SK-N-SH treated with all-trans-retinoic acid at 6 μM for 48 hours (cell line): Measurements from ENCODE around the gene RAMP1.

ENCODE experiments used
- ATAC-seq: fragments of 200-7000 bp; cut with Tn5 transposase; 3 replicates; pipeline ENCODE4 v1.9.1; 2020; ENCODE audit warnings: mild to moderate bottlenecking, moderate library complexity
- ARNTL ChIP-seq: fragments of 450-650 bp; formaldehyde crosslinking; IDR thresholded peaks from 2 replicates; pipeline ENCODE4 v1.5.0; 2020; ENCODE audit warnings: low read depth, mild to moderate bottlenecking, moderate library complexity, borderline replicate concordance
- BACH2 ChIP-seq: fragments of 250-450 bp; sonication (Bioruptor Pico); IDR thresholded peaks from 2 replicates; pipeline ENCODE4 v1.9.0; 2021; ENCODE audit warnings: mild to moderate bottlenecking, borderline replicate concordance
- CSDC2 ChIP-seq: fragments of 250-450 bp; sonication (Bioruptor Pico); IDR thresholded peaks from 2 replicates; pipeline ENCODE4 v1.5.0; 2020; ENCODE audit warnings: mild to moderate bottlenecking, moderate library complexity
- ESRRG ChIP-seq: fragments of 250-450 bp; sonication (Bioruptor Pico); IDR thresholded peaks from 2 replicates; pipeline ENCODE4 v1.6.1; 2021; ENCODE audit warnings: mild to moderate bottlenecking
- ISL1 ChIP-seq: fragments of 250-450 bp; sonication (Bioruptor Pico); IDR thresholded peaks from 2 replicates; pipeline ENCODE4 v2.1.2; 2022; ENCODE audit warnings: mild to moderate bottlenecking, moderate library complexity
- OSR1 ChIP-seq: fragments of 250-450 bp; sonication (Bioruptor Pico); IDR thresholded peaks from 2 replicates; pipeline ENCODE4 v1.8.0; 2022; ENCODE audit warnings: moderate library complexity, mild to moderate bottlenecking, inconsistent platforms
- RARB ChIP-seq: fragments of 250-450 bp; sonication (Bioruptor Pico); IDR thresholded peaks from 2 replicates; pipeline ENCODE4 v1.8.0; 2021; ENCODE audit warnings: mild to moderate bottlenecking, moderate library complexity
- SNAI2 ChIP-seq: fragments of 250-450 bp; sonication (Bioruptor Pico); IDR thresholded peaks from 2 replicates; pipeline ENCODE4 v1.5.0; 2020; ENCODE audit warnings: mild to moderate bottlenecking, moderate library complexity
- TCF4 ChIP-seq: fragments of 250-450 bp; sonication (Bioruptor Pico); IDR thresholded peaks from 2 replicates; pipeline ENCODE4 v1.8.0; 2021; ENCODE audit warnings: mild to moderate bottlenecking, moderate library complexity, borderline replicate concordance
- TOX ChIP-seq: fragments of 250-450 bp; sonication (Bioruptor Pico); IDR thresholded peaks from 2 replicates; pipeline ENCODE4 v1.8.0; 2021; ENCODE audit warnings: mild to moderate bottlenecking, moderate library complexity, borderline replicate concordance
- ZFP3 ChIP-seq: fragments of 250-450 bp; sonication (Bioruptor Pico); IDR thresholded peaks from 2 replicates; pipeline ENCODE4 v1.5.0; 2020; ENCODE audit warnings: mild to moderate bottlenecking, moderate library complexity
- ZNF565 ChIP-seq: fragments of 450-650 bp; formaldehyde crosslinking; conservative IDR thresholded peaks from 2 replicates; pipeline ENCODE4 v1.5.0; 2020; ENCODE audit warnings: low read depth, mild to moderate bottlenecking, moderate library complexity
- ZNF70 ChIP-seq: fragments of 450-650 bp; formaldehyde crosslinking; IDR thresholded peaks from 2 replicates; pipeline ENCODE4 v1.5.0; 2020; ENCODE audit warnings: mild to moderate bottlenecking, moderate library complexity
- ZNF8 ChIP-seq: fragments of 450-650 bp; formaldehyde crosslinking; IDR thresholded peaks from 2 replicates; pipeline ENCODE4 v1.5.0; 2020; ENCODE audit warnings: mild to moderate bottlenecking, moderate library complexity
- TF ChIP-seq, protein P1 (sequence below): fragments of 250-450 bp; sonication (Bioruptor Pico); IDR thresholded peaks from 2 replicates; pipeline ENCODE4 v1.8.0; 2021; ENCODE audit warnings: low read depth, mild to moderate bottlenecking, moderate library complexity, borderline replicate concordance
- TF ChIP-seq, protein P2 (sequence below): fragments of 250-450 bp; sonication (Bioruptor Pico); IDR thresholded peaks from 2 replicates; pipeline ENCODE4 v1.5.1; 2020; ENCODE audit warnings: low read depth, mild to moderate bottlenecking, moderate library complexity
- TF ChIP-seq, protein P3 (sequence below): fragments of 250-450 bp; sonication (Bioruptor Pico); IDR thresholded peaks from 2 replicates; pipeline ENCODE4 v1.5.0; 2020; ENCODE audit warnings: mild to moderate bottlenecking, moderate library complexity
- TF ChIP-seq, protein P4 (sequence below): fragments of 250-450 bp; sonication (Bioruptor Pico); IDR thresholded peaks from 2 replicates; pipeline ENCODE4 v1.8.0; 2020; ENCODE audit warnings: mild to moderate bottlenecking, moderate library complexity, borderline replicate concordance
- TF ChIP-seq, protein P5 (sequence below): fragments of 250-450 bp; sonication (Bioruptor Pico); IDR thresholded peaks from 2 replicates; pipeline ENCODE4 v1.5.1; 2021; ENCODE audit warnings: mild to moderate bottlenecking, moderate library complexity

The RAMP1 gene

DNA sequence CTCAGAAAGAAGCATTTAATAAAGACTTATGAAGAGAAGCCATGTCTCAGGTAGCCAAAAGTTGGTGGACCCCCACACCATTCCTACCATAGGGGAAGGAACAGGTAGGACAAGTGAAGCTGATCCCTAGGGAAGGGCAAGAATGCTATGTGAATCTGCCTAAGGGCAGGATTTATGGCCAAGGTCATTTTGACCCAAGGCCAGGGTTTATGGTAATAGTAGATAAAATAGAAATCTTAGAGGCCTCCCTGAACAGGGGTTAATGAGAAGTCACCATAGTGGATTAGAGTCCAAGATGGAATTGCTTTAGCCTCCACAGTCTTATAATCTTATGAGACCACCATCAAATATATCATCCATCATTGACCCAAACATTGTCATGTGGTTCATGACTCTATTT, 81.4 kb downstream of the RAMP1 start:
- TF ChIP-seq CSDC2 (CRISPR knock-in tag) = no peak
- TF ChIP-seq, protein P1, sequence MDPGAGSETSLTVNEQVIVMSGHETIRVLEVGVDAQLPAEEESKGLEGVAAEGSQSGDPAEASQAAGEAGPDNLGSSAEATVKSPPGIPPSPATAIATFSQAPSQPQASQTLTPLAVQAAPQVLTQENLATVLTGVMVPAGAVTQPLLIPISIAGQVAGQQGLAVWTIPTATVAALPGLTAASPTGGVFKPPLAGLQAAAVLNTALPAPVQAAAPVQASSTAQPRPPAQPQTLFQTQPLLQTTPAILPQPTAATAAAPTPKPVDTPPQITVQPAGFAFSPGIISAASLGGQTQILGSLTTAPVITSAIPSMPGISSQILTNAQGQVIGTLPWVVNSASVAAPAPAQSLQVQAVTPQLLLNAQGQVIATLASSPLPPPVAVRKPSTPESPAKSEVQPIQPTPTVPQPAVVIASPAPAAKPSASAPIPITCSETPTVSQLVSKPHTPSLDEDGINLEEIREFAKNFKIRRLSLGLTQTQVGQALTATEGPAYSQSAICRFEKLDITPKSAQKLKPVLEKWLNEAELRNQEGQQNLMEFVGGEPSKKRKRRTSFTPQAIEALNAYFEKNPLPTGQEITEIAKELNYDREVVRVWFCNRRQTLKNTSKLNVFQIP (CRISPR knock-in tag) = no peak
- TF ChIP-seq SNAI2 = no peak
- ATAC-seq = no peak

DNA sequence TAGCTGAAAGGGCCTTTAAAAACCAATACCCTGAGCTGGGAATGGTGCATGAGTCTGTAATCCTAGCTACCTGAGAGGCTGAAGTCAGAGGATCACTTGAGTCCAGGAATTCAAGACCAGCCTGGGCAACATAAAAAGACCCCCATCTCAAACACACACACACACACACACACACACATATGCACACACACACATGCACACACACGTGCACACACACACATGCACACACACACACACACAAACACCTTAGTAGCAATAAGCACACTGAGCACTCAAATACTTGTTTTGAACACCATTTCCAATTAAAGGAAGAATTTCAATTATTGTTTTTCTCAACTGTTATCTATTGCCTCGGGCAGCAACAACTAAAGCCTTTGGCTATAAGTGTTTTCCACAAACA, 81.8 kb downstream of the RAMP1 start:
- TF ChIP-seq ZNF8 (CRISPR knock-in tag) (no peak), ZFP3 (no peak), RARB (CRISPR knock-in tag) (no peak), ARNTL (CRISPR knock-in tag) (no peak), BACH2 (CRISPR knock-in tag) (no peak), ISL1 (CRISPR knock-in tag) (no peak), OSR1 (no peak), ESRRG (CRISPR knock-in tag) (no peak), CSDC2 (CRISPR knock-in tag) (no peak), TCF4 (no peak), TOX (CRISPR knock-in tag) (no peak)
- TF ChIP-seq, protein P2, sequence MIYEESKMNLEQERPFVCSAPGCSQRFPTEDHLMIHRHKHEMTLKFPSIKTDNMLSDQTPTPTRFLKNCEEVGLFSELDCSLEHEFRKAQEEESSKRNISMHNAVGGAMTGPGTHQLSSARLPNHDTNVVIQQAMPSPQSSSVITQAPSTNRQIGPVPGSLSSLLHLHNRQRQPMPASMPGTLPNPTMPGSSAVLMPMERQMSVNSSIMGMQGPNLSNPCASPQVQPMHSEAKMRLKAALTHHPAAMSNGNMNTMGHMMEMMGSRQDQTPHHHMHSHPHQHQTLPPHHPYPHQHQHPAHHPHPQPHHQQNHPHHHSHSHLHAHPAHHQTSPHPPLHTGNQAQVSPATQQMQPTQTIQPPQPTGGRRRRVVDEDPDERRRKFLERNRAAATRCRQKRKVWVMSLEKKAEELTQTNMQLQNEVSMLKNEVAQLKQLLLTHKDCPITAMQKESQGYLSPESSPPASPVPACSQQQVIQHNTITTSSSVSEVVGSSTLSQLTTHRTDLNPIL (CRISPR knock-in tag) = no peak
- TF ChIP-seq, protein P3, sequence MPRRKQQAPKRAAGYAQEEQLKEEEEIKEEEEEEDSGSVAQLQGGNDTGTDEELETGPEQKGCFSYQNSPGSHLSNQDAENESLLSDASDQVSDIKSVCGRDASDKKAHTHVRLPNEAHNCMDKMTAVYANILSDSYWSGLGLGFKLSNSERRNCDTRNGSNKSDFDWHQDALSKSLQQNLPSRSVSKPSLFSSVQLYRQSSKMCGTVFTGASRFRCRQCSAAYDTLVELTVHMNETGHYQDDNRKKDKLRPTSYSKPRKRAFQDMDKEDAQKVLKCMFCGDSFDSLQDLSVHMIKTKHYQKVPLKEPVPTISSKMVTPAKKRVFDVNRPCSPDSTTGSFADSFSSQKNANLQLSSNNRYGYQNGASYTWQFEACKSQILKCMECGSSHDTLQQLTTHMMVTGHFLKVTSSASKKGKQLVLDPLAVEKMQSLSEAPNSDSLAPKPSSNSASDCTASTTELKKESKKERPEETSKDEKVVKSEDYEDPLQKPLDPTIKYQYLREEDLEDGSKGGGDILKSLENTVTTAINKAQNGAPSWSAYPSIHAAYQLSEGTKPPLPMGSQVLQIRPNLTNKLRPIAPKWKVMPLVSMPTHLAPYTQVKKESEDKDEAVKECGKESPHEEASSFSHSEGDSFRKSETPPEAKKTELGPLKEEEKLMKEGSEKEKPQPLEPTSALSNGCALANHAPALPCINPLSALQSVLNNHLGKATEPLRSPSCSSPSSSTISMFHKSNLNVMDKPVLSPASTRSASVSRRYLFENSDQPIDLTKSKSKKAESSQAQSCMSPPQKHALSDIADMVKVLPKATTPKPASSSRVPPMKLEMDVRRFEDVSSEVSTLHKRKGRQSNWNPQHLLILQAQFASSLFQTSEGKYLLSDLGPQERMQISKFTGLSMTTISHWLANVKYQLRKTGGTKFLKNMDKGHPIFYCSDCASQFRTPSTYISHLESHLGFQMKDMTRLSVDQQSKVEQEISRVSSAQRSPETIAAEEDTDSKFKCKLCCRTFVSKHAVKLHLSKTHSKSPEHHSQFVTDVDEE (CRISPR knock-in tag) = no peak
- TF ChIP-seq, protein P1 (CRISPR knock-in tag) = no peak
- no peak for ATAC-seq

DNA sequence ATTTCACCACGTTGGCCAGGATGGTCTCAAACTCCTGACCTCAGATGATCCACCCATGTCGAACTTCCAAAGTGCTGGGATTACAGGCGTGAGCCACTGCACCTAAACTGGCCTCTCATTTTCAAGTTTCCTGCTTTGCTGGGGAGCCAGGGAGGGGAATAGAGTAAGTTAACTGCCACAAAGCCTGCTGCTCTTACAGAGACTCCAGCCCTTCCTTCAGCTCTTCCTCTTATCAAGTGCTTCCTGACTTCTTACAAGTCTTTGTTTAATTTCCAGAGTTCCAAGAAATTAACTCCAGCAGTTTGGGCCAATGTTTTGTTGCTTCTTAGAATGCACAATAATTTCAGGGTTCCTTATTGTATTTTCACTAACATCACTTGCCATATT, 83.1 kb downstream of the RAMP1 start:
- no peak for ATAC-seq
- TF ChIP-seq ZNF70 (no peak), SNAI2 (no peak), BACH2 (CRISPR knock-in tag) (no peak), TCF4 (no peak), ZNF8 (CRISPR knock-in tag) (no peak), ARNTL (CRISPR knock-in tag) (no peak), ZNF565 (CRISPR knock-in tag) (no peak), RARB (CRISPR knock-in tag) (no peak)
- TF ChIP-seq, protein P4, sequence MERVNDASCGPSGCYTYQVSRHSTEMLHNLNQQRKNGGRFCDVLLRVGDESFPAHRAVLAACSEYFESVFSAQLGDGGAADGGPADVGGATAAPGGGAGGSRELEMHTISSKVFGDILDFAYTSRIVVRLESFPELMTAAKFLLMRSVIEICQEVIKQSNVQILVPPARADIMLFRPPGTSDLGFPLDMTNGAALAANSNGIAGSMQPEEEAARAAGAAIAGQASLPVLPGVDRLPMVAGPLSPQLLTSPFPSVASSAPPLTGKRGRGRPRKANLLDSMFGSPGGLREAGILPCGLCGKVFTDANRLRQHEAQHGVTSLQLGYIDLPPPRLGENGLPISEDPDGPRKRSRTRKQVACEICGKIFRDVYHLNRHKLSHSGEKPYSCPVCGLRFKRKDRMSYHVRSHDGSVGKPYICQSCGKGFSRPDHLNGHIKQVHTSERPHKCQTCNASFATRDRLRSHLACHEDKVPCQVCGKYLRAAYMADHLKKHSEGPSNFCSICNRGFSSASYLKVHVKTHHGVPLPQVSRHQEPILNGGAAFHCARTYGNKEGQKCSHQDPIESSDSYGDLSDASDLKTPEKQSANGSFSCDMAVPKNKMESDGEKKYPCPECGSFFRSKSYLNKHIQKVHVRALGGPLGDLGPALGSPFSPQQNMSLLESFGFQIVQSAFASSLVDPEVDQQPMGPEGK (CRISPR knock-in tag) = no peak
- TF ChIP-seq, protein P5, sequence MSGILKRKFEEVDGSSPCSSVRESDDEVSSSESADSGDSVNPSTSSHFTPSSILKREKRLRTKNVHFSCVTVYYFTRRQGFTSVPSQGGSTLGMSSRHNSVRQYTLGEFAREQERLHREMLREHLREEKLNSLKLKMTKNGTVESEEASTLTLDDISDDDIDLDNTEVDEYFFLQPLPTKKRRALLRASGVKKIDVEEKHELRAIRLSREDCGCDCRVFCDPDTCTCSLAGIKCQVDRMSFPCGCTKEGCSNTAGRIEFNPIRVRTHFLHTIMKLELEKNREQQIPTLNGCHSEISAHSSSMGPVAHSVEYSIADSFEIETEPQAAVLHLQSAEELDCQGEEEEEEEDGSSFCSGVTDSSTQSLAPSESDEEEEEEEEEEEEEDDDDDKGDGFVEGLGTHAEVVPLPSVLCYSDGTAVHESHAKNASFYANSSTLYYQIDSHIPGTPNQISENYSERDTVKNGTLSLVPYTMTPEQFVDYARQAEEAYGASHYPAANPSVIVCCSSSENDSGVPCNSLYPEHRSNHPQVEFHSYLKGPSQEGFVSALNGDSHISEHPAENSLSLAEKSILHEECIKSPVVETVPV = no peak
